Measurements from ENCODE around the gene DYNC1H1. TPM values are rescaled to one million over a fixed set of nuclear protein-coding genes. Genes with fewer than 3 reads are reported as not detected.
"Not testable (repeated sequence)": the region's sequence is repeated elsewhere in the genome, so short reads cannot be mapped to it uniquely, and the experiment has no call there.

Gene DYNC1H1
- total RNA-seq, 2 donors from 2014 or later = 171 to 219 TPM

GRCh38 chr14:102078831-102079699 is 114.7 kb downstream of the DYNC1H1 start:
- Histone ChIP-seq H3K9me3 (no peaks in the 10 kb centered on the region), H3K4me1 (peaks cover 31% of the 10 kb centered on the region), H3K36me3 (replicated peaks in 1 of 2; ENCODE audit: insufficient read depth in 1 of 2, low read depth in 2 of 2) (peaks cover 5 to 33% of the 10 kb centered on the region in 2 donors), H3K27me3 (no peaks in the 10 kb centered on the region), H3K27ac (no peak overlapping the region), H3K4me3 (no peak overlapping the region)
- 89 to 95% methylated on average over 10 of the region's 10 CpGs for WGBS, 2 donors
- ATAC-seq (no peak), DNase-seq (no peak)
- intact Hi-C loops (cut with DNase I) = no loop called here
- TF ChIP-seq POLR2A (IDR thresholded peaks at IDR 0.05) (no peak), CTCF (IDR thresholded peaks at IDR 0.05) (no peak)

- intact Hi-C loops (cut with DNase I) = no loop called here
- no peak overlapping the region for H3K4me3 ChIP-seq
- no peaks in the 10 kb centered on the region for H3K27me3 ChIP-seq
- H3K27ac ChIP-seq = no peak overlapping the region
- peaks cover 37% of the 10 kb centered on the region for H3K4me1 ChIP-seq
- no peaks in the 10 kb centered on the region for H3K9me3 ChIP-seq
- peaks cover 10 to 35% of the 10 kb centered on the region in 2 donors for H3K36me3 ChIP-seq (replicated peaks in 1 of 2; ENCODE audit: insufficient read depth in 1 of 2, low read depth in 2 of 2)
- ATAC-seq = no peak
- DNase-seq = no peak
- TF ChIP-seq CTCF (IDR thresholded peaks at IDR 0.05) (no peak), POLR2A (IDR thresholded peaks at IDR 0.05) (no peak)
Measured at GRCh38 chr14:102079700-102079979, 115.3 kb downstream of the DYNC1H1 start.

- Histone ChIP-seq H3K4me3 (no peak overlapping the region), H3K27me3 (no peaks in the 10 kb centered on the region), H3K9me3 (no peaks in the 10 kb centered on the region), H3K4me1 (peaks cover 45% of the 10 kb centered on the region), H3K27ac (no peak overlapping the region), H3K36me3 (replicated peaks in 1 of 2; ENCODE audit: insufficient read depth in 1 of 2, low read depth in 2 of 2) (peaks cover 13 to 38% of the 10 kb centered on the region in 2 donors)
- no peak for ATAC-seq
- TF ChIP-seq POLR2A (IDR thresholded peaks at IDR 0.05) (no peak), CTCF (IDR thresholded peaks at IDR 0.05) (no peak)
- intact Hi-C loops (cut with DNase I) = no loop called here
- 76 to 79% methylated on average over 14 of the region's 14 CpGs for WGBS, 2 donors
- no peak for DNase-seq
Measured at GRCh38 chr14:102080183-102081080, 116.1 kb downstream of the DYNC1H1 start.

- H3K27ac ChIP-seq = no peak overlapping the region
- ATAC-seq = no peak
- H3K4me3 ChIP-seq = no peak overlapping the region
- no peaks in the 10 kb centered on the region for H3K27me3 ChIP-seq
- intact Hi-C loops (cut with DNase I) = no loop called here
- no peaks in the 10 kb centered on the region for H3K9me3 ChIP-seq
- peaks cover 13 to 38% of the 10 kb centered on the region in 2 donors for H3K36me3 ChIP-seq (replicated peaks in 1 of 2; ENCODE audit: insufficient read depth in 1 of 2, low read depth in 2 of 2)
- no peak for DNase-seq
- peaks cover 47% of the 10 kb centered on the region for H3K4me1 ChIP-seq
- TF ChIP-seq CTCF (IDR thresholded peaks at IDR 0.05) = no peak
- no peak for TF ChIP-seq POLR2A (IDR thresholded peaks at IDR 0.05)
- WGBS, 2 donors = 77 to 85% methylated on average over 7 of the region's 7 CpGs
Measured at GRCh38 chr14:102081231-102082080, 117.1 kb downstream of the DYNC1H1 start.

DNA sequence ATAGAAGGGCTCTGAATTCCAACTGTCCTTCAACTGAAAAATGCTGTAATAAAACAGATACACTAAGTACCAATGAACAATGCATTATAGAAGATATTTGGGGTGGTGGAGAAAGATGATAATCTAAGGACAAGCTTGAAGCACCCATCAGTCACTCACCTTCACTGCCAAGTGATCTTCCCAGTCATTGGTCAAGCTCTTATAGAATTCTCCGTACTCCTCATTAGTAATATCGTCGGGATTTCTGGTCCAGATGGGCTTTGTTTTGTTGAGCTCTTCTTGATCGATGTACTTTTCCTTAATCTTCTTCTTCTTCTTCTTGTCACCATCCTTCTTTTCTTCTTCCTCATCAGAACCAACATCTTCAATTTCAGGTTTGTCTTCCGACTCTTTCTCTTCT is 120.1 kb downstream of the DYNC1H1 start:
- intact Hi-C loops (cut with DNase I); H3K4me3 ChIP-seq; H3K9me3 ChIP-seq; DNase-seq; ATAC-seq; H3K27me3 ChIP-seq: not testable (repeated sequence)
- peak overlapping the region in 2 of 4 donors; percentile 13 to 37 for H3K27ac ChIP-seq
- peaks cover 57% of the 10 kb centered on the region for H3K4me1 ChIP-seq
- H3K36me3 ChIP-seq (replicated peaks in 1 of 2; ENCODE audit: insufficient read depth in 1 of 2, low read depth in 2 of 2) = peaks cover 13 to 35% of the 10 kb centered on the region in 2 donors
- WGBS, 2 donors = 57 to 63% methylated on average over 5 of the region's 5 CpGs
